Measurements from ENCODE around the gene TM7SF3.
"Not testable (repeated sequence)": the region's sequence is repeated elsewhere in the genome, so short reads cannot be mapped to it uniquely, and the experiment has no call there.

- not testable (repeated sequence) for TF ChIP-seq POLR2AphosphoS5 (IDR thresholded peaks at IDR 0.05; ENCODE audit: borderline replicate concordance, low read depth, low read length); EZH2 (IDR thresholded peaks at IDR 0.05)
Observed at GRCh38 chr12:26961391-26961790, 52.8 kb downstream of the TM7SF3 start.

Measured in SK-N-MC (cell line).